Left lung (tissue), 10 donors: ENCODE measurements around the gene PIAS1. TPM values are rescaled to one million over a fixed set of nuclear protein-coding genes. Genes with fewer than 3 reads are reported as not detected.

Experiments used
- ATAC-seq: fragments of 200-7000 bp; cut with Tn5 transposase; one replicate; pipeline ENCODE4 v1.9.1; 2020; ENCODE audit warnings: moderate library complexity
- DNase-seq, 4 donors: peaks; one replicate each; pipeline ENCODE4 v3.0.0-alpha.2; 2013 to 2020
- H3K27ac ChIP-seq, 2 donors: fragments of 200-600 bp; sonication (generic) in 1 of 2; one replicate each; pipeline versions ENCODE4 v1.5.0 to v1.8.0; 2020 to 2021
- H3K27me3 ChIP-seq, 2 donors: fragments of 200-600 bp; sonication (generic) in 1 of 2; one replicate each; pipeline versions ENCODE4 v1.5.0 to v1.8.0; 2020 to 2021
- H3K36me3 ChIP-seq, 2 donors: fragments of 200-600 bp; sonication (generic) in 1 of 2; one replicate each; pipeline versions ENCODE4 v1.5.0 to v1.8.0; 2020 to 2021
- H3K4me1 ChIP-seq, 2 donors: fragments of 200-600 bp; one replicate each; pipeline ENCODE4 v1.8.0; 2021
- H3K4me3 ChIP-seq, 2 donors: fragments of 200-600 bp; sonication (generic) in 1 of 2; one replicate each; pipeline versions ENCODE4 v1.5.0 to v1.8.0; 2020 to 2021; ENCODE audit warnings: mild to moderate bottlenecking in 1 of 2
- H3K9me3 ChIP-seq, 2 donors: fragments of 200-600 bp; sonication (generic) in 1 of 2; one replicate each; pipeline versions ENCODE4 v1.5.0 to v1.8.0; 2020 to 2021
- CTCF ChIP-seq, 2 donors: fragments of 200-600 bp; sonication (generic) in 1 of 2; IDR thresholded peaks; one replicate each; pipeline versions ENCODE4 v1.5.0 to v1.8.0; 2021; ENCODE audit warnings: antibody characterized with exemption in 2 of 2
- intact Hi-C, 2 donors: fragments of 100-400 bp; cut with DNase I; formaldehyde crosslinking; loops; one replicate each; pipeline versions ENCODE4 v1.11.2 to v1.14.2; 2022
- polyA plus RNA-seq, 6 donors: library from polyadenylated mRNA; unstranded; fragments of 120-200 nt; gene quantifications; one replicate each; pipeline ENCODE4 v1.2.1, GENCODE V29; 2013; ENCODE audit not compliant: insufficient read length in 6 of 6
- total RNA-seq, 2 donors: library from RNA; stranded (reverse); fragmentation: NEBNext Ultra II Directional; extraction: Animal tissue kit (Norgen Biotek cat#: 25700); gene quantifications; one replicate each; pipeline ENCODE4 v1.2.1, GENCODE V29; 2021
- donor health status: DM: no; HTN: yes; CAD: no.
- donor health status: DM: no; HTN: no; CAD: no.

PIAS1 gene
- total and polyA plus RNA-seq, 8 donors, result 44.9 to 71.4 (median 63.3) TPM

- intact Hi-C loops, result no loop called here
- no peaks in the 10 kb centered on the region for H3K36me3 ChIP-seq
- no peaks in the 10 kb centered on the region for H3K9me3 ChIP-seq
- DNase-seq (no peak), ATAC-seq (no peak)
- H3K27ac ChIP-seq, result peak overlapping the region in 1 of 2 donors; percentile 26
- peaks cover 0 to 27% of the 10 kb centered on the region in 2 donors for H3K4me1 ChIP-seq
- no peak overlapping the region for H3K4me3 ChIP-seq
- no peak for TF ChIP-seq CTCF (IDR thresholded peaks at IDR 0.05)
- no peaks in the 10 kb centered on the region for H3K27me3 ChIP-seq
Observed at GRCh38 chr15:68034081-68034480, 20.0 kb upstream of the PIAS1 start.

- Histone ChIP-seq H3K36me3 (no peaks in the 10 kb centered on the region), H3K4me3 (no peak overlapping the region), H3K27ac (no peak overlapping the region), H3K27me3 (no peaks in the 10 kb centered on the region), H3K4me1 (peaks cover 0 to 27% of the 10 kb centered on the region in 2 donors), H3K9me3 (no peaks in the 10 kb centered on the region)
- ATAC-seq, result no peak
- intact Hi-C loops, result no loop called here
- TF ChIP-seq CTCF (IDR thresholded peaks at IDR 0.05), result no peak
- DNase-seq, result no peak
Observed at GRCh38 chr15:68034719-68035293, 19.3 kb upstream of the PIAS1 start.

- H3K36me3 ChIP-seq, result no peaks in the 10 kb centered on the region
- H3K4me1 ChIP-seq, result peaks cover 0 to 5% of the 10 kb centered on the region in 2 donors
- H3K9me3 ChIP-seq, result peaks cover 0 to 7% of the 10 kb centered on the region in 2 donors
- intact Hi-C loops, result no loop called here
- H3K27ac ChIP-seq, result no peak overlapping the region
- H3K27me3 ChIP-seq, result no peaks in the 10 kb centered on the region
- ATAC-seq (no peak), DNase-seq (no peak)
- TF ChIP-seq CTCF (IDR thresholded peaks at IDR 0.05), result no peak
- H3K4me3 ChIP-seq, result no peak overlapping the region
Observed at GRCh38 chr15:68038246-68038645, 15.9 kb upstream of the PIAS1 start.

GRCh38 chr15:68040144-68040543 lies 14.0 kb upstream of the PIAS1 start:
- TF ChIP-seq CTCF (IDR thresholded peaks at IDR 0.05), result no peak
- Histone ChIP-seq H3K9me3 (peaks cover 0 to 7% of the 10 kb centered on the region in 2 donors), H3K4me3 (no peak overlapping the region), H3K27me3 (no peaks in the 10 kb centered on the region), H3K27ac (no peak overlapping the region), H3K36me3 (no peaks in the 10 kb centered on the region), H3K4me1 (no peaks in the 10 kb centered on the region)
- intact Hi-C loops, result no loop called here
- DNase-seq, result no peak
- ATAC-seq, result no peak

GRCh38 chr15:68042156-68042854 lies 11.8 kb upstream of the PIAS1 start:
- Histone ChIP-seq H3K27me3 (no peaks in the 10 kb centered on the region), H3K36me3 (no peaks in the 10 kb centered on the region), H3K27ac (peak overlapping the region in 1 of 2 donors; percentile 3), H3K9me3 (peaks cover 0 to 7% of the 10 kb centered on the region in 2 donors), H3K4me1 (no peaks in the 10 kb centered on the region), H3K4me3 (no peak overlapping the region)
- ATAC-seq (peak; percentile 47), DNase-seq (no peak)
- TF ChIP-seq CTCF (IDR thresholded peaks at IDR 0.05), result no peak
- intact Hi-C loops, result no loop called here
